Keratinocyte (primary cell): ENCODE data around the gene FZD4.

Source experiments
- CTCF ChIP-seq, 3 experiments: IDR thresholded peaks in 1 of 3; conservative IDR thresholded peaks in 1 of 3; optimal IDR thresholded peaks in 1 of 3; 2 replicates in 2 of 3; 3 replicates in 1 of 3; pipeline versions ENCODE3 to v1.5.1; 2011; ENCODE audit warnings: low read length in 3 of 3, mild to moderate bottlenecking in 3 of 3, moderate library complexity in 2 of 3, control low read depth in 1 of 3, inconsistent platforms in 1 of 3; ENCODE audit not compliant: insufficient read depth in 2 of 3; ENCODE audit errors: extremely low read depth in 1 of 3
- EZH2 ChIP-seq: IDR thresholded peaks from one replicate; pipeline ENCODE4 v1.6.1; 2012; ENCODE audit warnings: inconsistent platforms, mild to moderate bottlenecking, low read length, moderate library complexity

- TF ChIP-seq CTCF (optimal IDR thresholded peaks at IDR 0.05 in 1 of 3, IDR thresholded peaks at IDR 0.05 in 1 of 3, conservative IDR thresholded peaks at IDR 0.05 in 1 of 3; ENCODE audit: extremely low read depth in 1 of 3, insufficient read depth in 2 of 3, low read length in 3 of 3) = no peak
- no peak for TF ChIP-seq EZH2
Observed at GRCh38 chr11:86952221-86952875, 2.8 kb downstream of the FZD4 start.
